OCI-LY7 (cell line): ENCODE data around the gene TGM6. TPM values are rescaled to one million over a fixed set of nuclear protein-coding genes. Genes with fewer than 3 reads are reported as not detected.

Source experiments
- BruUV-seq: library from RNA; stranded (reverse); fragments of 400-500 nt; replicated peaks from 2 replicates; lab custom pipeline; 2021; lab: Mats Ljungman, UMichigan
- CTCF ChIA-PET: fragments of 300-600 bp; sonication (Branson Sonifier 250); formaldehyde crosslinking; loops from one replicate; lab custom pipeline; 2022; ENCODE audit warnings: antibody characterized with exemption; ENCODE audit not compliant: unreplicated experiment; lab: Charles Lee
- POLR2A ChIA-PET: fragments of 300-600 bp; sonication (Branson Sonifier 250); formaldehyde crosslinking; loops from one replicate; lab custom pipeline; 2022; ENCODE audit warnings: antibody characterized with exemption; lab: Charles Lee
- DNase-seq: peaks from one replicate; pipeline ENCODE4 v3.0.0-alpha.2; 2015; ENCODE audit warnings: low spot score
- H2AFZ ChIP-seq: fragments of 200-600 bp; sonication (generic), shearing (Covaris generic); 2 replicates; pipeline ENCODE4 v1.6.1; 2014; ENCODE audit warnings: mild to moderate bottlenecking, antibody characterized with exemption, low read length, moderate library complexity
- H3K27ac ChIP-seq: fragments of 200-600 bp; sonication (generic); 2 replicates; pipeline ENCODE4 v1.5.1; 2014; ENCODE audit warnings: mixed run types, low read depth, mild to moderate bottlenecking, moderate library complexity, low read length, inconsistent platforms; ENCODE audit not compliant: poor library complexity, severe bottlenecking
- H3K36me3 ChIP-seq: fragments of 200-600 bp; sonication (generic); 2 replicates; pipeline ENCODE4 v1.6.1; 2014; ENCODE audit warnings: mild to moderate bottlenecking, antibody characterized with exemption, low read length, moderate library complexity, mixed read lengths; ENCODE audit not compliant: insufficient read depth
- H3K4me1 ChIP-seq: fragments of 200-600 bp; sonication (generic); 2 replicates; pipeline ENCODE4 v1.5.1; 2014; ENCODE audit warnings: mild to moderate bottlenecking, low read length; ENCODE audit not compliant: insufficient read depth, poor library complexity, severe bottlenecking
- H3K4me2 ChIP-seq: fragments of 200-600 bp; sonication (generic); 2 replicates; pipeline ENCODE4 v1.6.1; 2014; ENCODE audit warnings: mild to moderate bottlenecking, low read length
- H3K4me3 ChIP-seq: fragments of 200-600 bp; sonication (generic); 2 replicates; pipeline ENCODE4 v1.5.1; 2014; ENCODE audit warnings: mild to moderate bottlenecking, low read depth, low read length; ENCODE audit not compliant: poor library complexity, severe bottlenecking
- H3K79me2 ChIP-seq: fragments of 200-600 bp; sonication (generic); 2 replicates; pipeline ENCODE4 v1.6.1; 2016; ENCODE audit warnings: low read depth, mild to moderate bottlenecking, low read length, moderate library complexity, mixed read lengths; ENCODE audit not compliant: insufficient read depth
- H3K9me2 ChIP-seq: fragments of 200-600 bp; sonication (generic); 2 replicates; pipeline ENCODE4 v1.6.1; 2016; ENCODE audit warnings: mild to moderate bottlenecking, low read length, mixed read lengths; ENCODE audit not compliant: insufficient read depth
- H3K9me3 ChIP-seq: fragments of 200-600 bp; sonication (generic); 2 replicates; pipeline ENCODE4 v1.6.1; 2014; ENCODE audit warnings: mild to moderate bottlenecking, mixed run types, low read length, mixed read lengths
- H4K20me1 ChIP-seq: fragments of 200-600 bp; sonication (generic); 2 replicates; pipeline ENCODE4 v1.6.1; 2014; ENCODE audit warnings: mild to moderate bottlenecking, antibody characterized with exemption, low read length, moderate library complexity, mixed read lengths; ENCODE audit not compliant: insufficient read depth
- EZH2phosphoT487 ChIP-seq: fragments of 200-600 bp; sonication (generic); IDR thresholded peaks from 2 replicates; pipeline ENCODE4 v1.6.1; 2018; ENCODE audit warnings: low read depth, borderline replicate concordance, mild to moderate bottlenecking, mixed run types, antibody characterized with exemption, low read length, moderate library complexity, mixed read lengths
- intact Hi-C: fragments of 100-400 bp; cut with micrococcal nuclease; formaldehyde crosslinking; loops from one replicate; pipeline ENCODE4 v1.10.0; 2022; ENCODE audit not compliant: unreplicated experiment
- total RNA-seq, 2 experiments: library from RNA; depleted of rRNA in 1 of 2; stranded (reverse); fragments of >200 nt in 1 of 2; shearing (Covaris generic) in 1 of 2; gene quantifications; 2 replicates each; pipeline ENCODE4 v1.2.3, GENCODE V29; 2014 to 2022
- TF ChIP-seq, protein P1 (sequence below): fragments of 200-600 bp; sonication (generic); conservative IDR thresholded peaks from 2 replicates; pipeline ENCODE4 v1.5.1; 2014; ENCODE audit warnings: mild to moderate bottlenecking, antibody characterized with exemption, low read length, moderate library complexity, mixed read lengths

The TGM6 gene
- total RNA-seq, 2 experiments from 2014 or later: not detected

DNA sequence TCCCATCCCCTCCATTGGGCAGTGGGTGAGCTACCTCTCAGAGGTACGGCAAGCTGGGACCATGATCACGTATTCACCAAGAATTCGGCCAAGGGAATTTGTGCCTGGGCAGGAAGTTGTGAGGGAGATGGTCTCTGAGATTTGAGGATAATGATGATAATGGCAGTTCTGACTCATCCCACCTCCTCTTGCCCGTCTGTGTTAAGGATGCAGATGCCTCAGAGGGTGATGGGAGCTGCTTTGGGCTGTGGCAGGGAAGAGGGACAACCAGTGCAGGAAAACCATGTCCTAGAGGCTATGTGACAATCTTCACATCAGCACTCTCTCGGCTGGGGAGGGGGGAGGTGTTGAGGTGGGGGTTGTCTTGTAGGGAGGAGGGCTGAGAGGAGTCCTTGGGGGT is 4.3 kb downstream of the TGM6 start:
- Histone ChIP-seq H3K9me3 (no peaks in the 10 kb centered on the region; the same call in 1 of the 2 replicates), H4K20me1 (no peaks in the 10 kb centered on the region), H3K4me2 (no peak overlapping the region), H3K9me2 (no peaks in the 10 kb centered on the region), H3K4me1 (no peaks in the 10 kb centered on the region), H3K36me3 (no peaks in the 10 kb centered on the region), H2AFZ (no peak overlapping the region), H3K4me3 (no peak overlapping the region), H3K79me2 (no peaks in the 10 kb centered on the region), H3K27ac (no peak overlapping the region)
- ChIA-PET CTCF (no interaction called here), POLR2A (no interaction called here)
- BruUV-seq: no TSS peak
- TF ChIP-seq, protein P1, sequence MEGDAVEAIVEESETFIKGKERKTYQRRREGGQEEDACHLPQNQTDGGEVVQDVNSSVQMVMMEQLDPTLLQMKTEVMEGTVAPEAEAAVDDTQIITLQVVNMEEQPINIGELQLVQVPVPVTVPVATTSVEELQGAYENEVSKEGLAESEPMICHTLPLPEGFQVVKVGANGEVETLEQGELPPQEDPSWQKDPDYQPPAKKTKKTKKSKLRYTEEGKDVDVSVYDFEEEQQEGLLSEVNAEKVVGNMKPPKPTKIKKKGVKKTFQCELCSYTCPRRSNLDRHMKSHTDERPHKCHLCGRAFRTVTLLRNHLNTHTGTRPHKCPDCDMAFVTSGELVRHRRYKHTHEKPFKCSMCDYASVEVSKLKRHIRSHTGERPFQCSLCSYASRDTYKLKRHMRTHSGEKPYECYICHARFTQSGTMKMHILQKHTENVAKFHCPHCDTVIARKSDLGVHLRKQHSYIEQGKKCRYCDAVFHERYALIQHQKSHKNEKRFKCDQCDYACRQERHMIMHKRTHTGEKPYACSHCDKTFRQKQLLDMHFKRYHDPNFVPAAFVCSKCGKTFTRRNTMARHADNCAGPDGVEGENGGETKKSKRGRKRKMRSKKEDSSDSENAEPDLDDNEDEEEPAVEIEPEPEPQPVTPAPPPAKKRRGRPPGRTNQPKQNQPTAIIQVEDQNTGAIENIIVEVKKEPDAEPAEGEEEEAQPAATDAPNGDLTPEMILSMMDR: no peak
- no peak for TF ChIP-seq EZH2phosphoT487
- intact Hi-C loops: loop anchor here (10.0 kb wide), 1 partner anchor 260 kb away; no protein-coding TSS in a partner anchor
- DNase-seq: no peak

DNA sequence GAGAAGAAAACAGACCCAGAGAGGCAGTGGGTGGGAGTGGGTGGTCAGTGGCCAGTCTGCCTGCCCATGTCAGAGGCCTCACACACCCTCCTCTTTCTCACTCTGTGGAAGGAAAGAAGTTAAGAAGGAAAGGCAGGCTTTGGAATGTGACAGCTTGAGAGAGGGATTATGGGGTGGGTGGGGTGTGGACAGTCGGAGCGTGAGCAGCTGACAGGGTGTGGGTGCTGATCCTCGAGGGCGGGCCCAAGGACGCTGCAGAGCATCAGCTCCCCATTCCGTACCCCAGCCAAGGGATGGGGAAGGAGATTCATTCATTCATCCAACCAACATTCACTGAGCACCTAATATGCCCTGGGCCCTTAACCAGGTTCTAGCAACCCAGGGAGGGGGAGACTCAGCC is 4.8 kb downstream of the TGM6 start:
- H3K9me2 ChIP-seq: no peaks in the 10 kb centered on the region
- no peaks in the 10 kb centered on the region for H3K36me3 ChIP-seq
- no TSS peak for BruUV-seq
- no peaks in the 10 kb centered on the region for H4K20me1 ChIP-seq
- no peaks in the 10 kb centered on the region for H3K79me2 ChIP-seq
- no peaks in the 10 kb centered on the region for H3K4me1 ChIP-seq
- intact Hi-C loops: loop anchor here (10.0 kb wide), 1 partner anchor 259 kb away; no protein-coding TSS in a partner anchor
- no peak for DNase-seq
- POLR2A ChIA-PET: no interaction called here
- H2AFZ ChIP-seq: no peak overlapping the region
- no peak overlapping the region for H3K4me2 ChIP-seq
- H3K27ac ChIP-seq: no peak overlapping the region
- no peak for TF ChIP-seq EZH2phosphoT487
- TF ChIP-seq, protein P1: no peak
- H3K9me3 ChIP-seq: no peaks in the 10 kb centered on the region; the same call in 1 of the 2 replicates
- H3K4me3 ChIP-seq: no peak overlapping the region
- CTCF ChIA-PET: no interaction called here

DNA sequence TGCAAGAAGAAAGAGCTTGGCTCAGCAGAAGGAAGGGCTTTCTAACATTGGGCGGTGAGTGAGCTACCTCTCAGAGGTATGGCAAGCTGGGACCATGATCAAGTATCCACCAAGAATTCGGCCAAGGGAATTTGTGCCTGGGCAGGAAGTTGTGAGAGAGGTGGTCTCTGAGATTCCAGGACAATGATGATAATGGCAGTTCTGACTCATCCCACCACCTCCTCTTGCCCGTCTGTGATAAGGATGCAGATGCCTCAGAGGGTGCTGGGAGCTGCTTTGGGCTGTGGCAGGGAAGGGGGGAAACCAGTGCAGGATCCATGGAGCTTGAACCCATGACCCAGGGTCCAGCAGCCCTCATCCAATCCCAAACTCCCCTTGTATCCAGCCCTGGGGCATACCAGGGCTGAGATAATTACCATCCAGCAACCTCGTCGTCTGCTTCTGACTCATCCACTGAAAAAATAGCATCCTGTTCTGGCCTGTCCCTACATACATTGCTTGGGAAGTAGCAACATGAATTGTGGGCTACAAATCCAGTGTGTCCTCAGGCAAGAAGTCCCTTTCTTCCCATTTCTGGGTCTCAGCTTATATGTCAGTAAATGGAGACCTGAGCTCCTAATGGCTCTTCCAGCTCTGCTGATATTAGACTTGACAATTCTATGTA is 5.9 kb downstream of the TGM6 start:
- H3K4me2 ChIP-seq: peak overlapping the region; percentile 60
- DNase-seq: no peak

More for the DNA sequence above, 5.9 kb downstream of the TGM6 start:
- ChIA-PET POLR2A (interaction anchor here (1.2 kb wide), 1 partner anchor 13 kb away, joined by 5 read pairs; no protein-coding TSS in a partner anchor), CTCF (interaction anchor here (0.6 to 1.3 kb wide), 3 partner anchors 8 to 30 kb away, joined by 3 to 4 read pairs (median 3); no protein-coding TSS in a partner anchor)
- H2AFZ ChIP-seq: peak overlapping the region; percentile 71; the same call in 1 of the 2 replicates
- H3K36me3 ChIP-seq: no peaks in the 10 kb centered on the region
- H3K27ac ChIP-seq: no peak overlapping the region
- H3K9me2 ChIP-seq: no peaks in the 10 kb centered on the region
- peak overlapping the region; percentile 34 for H3K4me3 ChIP-seq
- H3K4me1 ChIP-seq: no peaks in the 10 kb centered on the region
- H3K9me3 ChIP-seq: no peaks in the 10 kb centered on the region; the same call in 1 of the 2 replicates
- no peaks in the 10 kb centered on the region for H3K79me2 ChIP-seq
- no peaks in the 10 kb centered on the region for H4K20me1 ChIP-seq
- intact Hi-C loops: loop anchor here (1.0 to 10.0 kb wide), 2 partner anchors 66 to 258 kb away; no protein-coding TSS in a partner anchor
- BruUV-seq: no TSS peak
- TF ChIP-seq, protein P1: no peak
- TF ChIP-seq EZH2phosphoT487: no peak
